Endodermal cell (in vitro differentiated cells): Measurements from ENCODE around the gene AHI1. TPM values are rescaled to one million over a fixed set of nuclear protein-coding genes. Genes with fewer than 3 reads are reported as not detected.

Experiments used
- DNase-seq: peaks from one replicate; pipeline ENCODE4 v3.0.0-alpha.2; 2017
- H3K27ac ChIP-seq: 2 replicates; pipeline ENCODE4 v1.5.1; 2013; ENCODE audit warnings: mild to moderate bottlenecking, low read depth, low read length, moderate library complexity
- H3K27me3 ChIP-seq: 2 replicates; pipeline ENCODE4 v1.6.1; 2013; ENCODE audit warnings: mild to moderate bottlenecking, low read length, moderate library complexity; ENCODE audit not compliant: insufficient read depth, control insufficient read depth, poor library complexity, severe bottlenecking
- H3K36me3 ChIP-seq: 2 replicates; pipeline ENCODE4 v1.7.0; 2013; ENCODE audit warnings: mild to moderate bottlenecking, low read length, moderate library complexity; ENCODE audit not compliant: control insufficient read depth, insufficient read depth
- H3K4me1 ChIP-seq: one replicate; pipeline ENCODE4 v1.7.0; 2013; ENCODE audit warnings: low read length; ENCODE audit not compliant: control insufficient read depth, insufficient read depth
- H3K4me3 ChIP-seq: 2 replicates; pipeline ENCODE4 v1.5.1; 2013; ENCODE audit warnings: mild to moderate bottlenecking, low read length, moderate library complexity
- H3K9ac ChIP-seq: 2 replicates; pipeline ENCODE4 v1.6.1; 2013; ENCODE audit warnings: mild to moderate bottlenecking, low read length, moderate library complexity; ENCODE audit not compliant: poor library complexity, severe bottlenecking; ENCODE audit errors: extremely low read depth
- H3K9me3 ChIP-seq: 2 replicates; pipeline ENCODE4 v1.6.1; 2013; ENCODE audit warnings: mild to moderate bottlenecking, low read length, moderate library complexity; ENCODE audit not compliant: control insufficient read depth
- H3K27ac Mint-ChIP-seq: 2 replicates; pipeline ENCODE4 v1.8.0; 2020; ENCODE audit warnings: mixed read lengths
- H3K27me3 Mint-ChIP-seq: 2 replicates; pipeline ENCODE4 v1.8.0; 2021; ENCODE audit warnings: mild to moderate bottlenecking, mixed read lengths; ENCODE audit not compliant: insufficient read depth
- H3K36me3 Mint-ChIP-seq: 2 replicates; pipeline ENCODE4 v1.8.0; 2020; ENCODE audit warnings: low read depth, mixed read lengths
- H3K4me1 Mint-ChIP-seq: 2 replicates; pipeline ENCODE4 v1.8.0; 2020; ENCODE audit warnings: mixed read lengths
- H3K4me3 Mint-ChIP-seq: 2 replicates; pipeline ENCODE4 v1.8.0; 2020; ENCODE audit warnings: mild to moderate bottlenecking, moderate library complexity, mixed read lengths
- H3K9me3 Mint-ChIP-seq: 2 replicates; pipeline ENCODE4 v1.8.0; 2020; ENCODE audit warnings: mild to moderate bottlenecking, mixed read lengths
- CTCF ChIP-seq: fragments of 200-600 bp; sonication (generic); conservative IDR thresholded peaks from 2 replicates; pipeline ENCODE4 v1.5.0; 2021; ENCODE audit warnings: antibody characterized with exemption, mild to moderate bottlenecking
- WGBS, 2 experiments: methylation state at CpG; one replicate each; pipeline versions ENCODE4 v1.1.5 to v1.1.7; 2013; ENCODE audit warnings: missing lambda C conversion rate in 2 of 2, mixed read lengths in 1 of 2; ENCODE audit not compliant: insufficient coverage in 1 of 2, insufficient read length in 1 of 2; 5-methylcytosine and 5-hydroxymethylcytosine counted together
- total RNA-seq, 2 donors: library from RNA; stranded (reverse); fragmentation: NEBNext Ultra II Directional in 1 of 2; extraction: Animal tissue kit (Norgen Biotek cat#: 25700) in 1 of 2; gene quantifications; 2 replicates in 1 of 2; 3 replicates in 1 of 2; pipeline ENCODE4 v1.2.1, GENCODE V29; 2021

AHI1 gene
- total RNA-seq, 2 donors from 2014 or later = 24.9 to 34.9 TPM

DNA sequence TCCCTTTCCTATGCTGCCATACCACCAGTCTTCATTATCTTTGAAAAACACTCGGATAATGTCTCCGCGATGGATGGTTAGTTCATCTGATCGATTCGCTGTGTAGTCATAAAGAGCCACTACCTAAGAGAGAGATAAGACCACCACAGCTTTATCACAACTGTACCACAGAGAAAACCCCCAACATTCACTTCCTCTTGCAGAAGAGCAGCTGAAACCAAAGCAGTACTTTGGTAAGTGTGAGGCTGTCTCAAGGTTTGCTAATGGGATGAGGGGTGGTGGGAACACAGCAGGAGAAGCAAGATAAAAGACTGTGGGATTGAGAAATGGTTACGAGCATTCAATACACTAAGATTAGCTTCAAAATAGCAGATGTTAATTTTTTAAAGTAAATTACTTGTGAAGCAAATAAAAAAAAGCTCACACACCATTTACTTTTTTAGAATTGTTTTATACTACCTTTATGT is 174.3 kb downstream of the AHI1 start:
- DNase-seq = peak; percentile 69
- Histone ChIP-seq H3K4me3 (peak overlapping the region; percentile 13), H3K36me3 (no peaks in the 10 kb centered on the region), H3K27me3 (no peaks in the 10 kb centered on the region), H3K4me1 (peaks cover 14% of the 10 kb centered on the region), H3K9me3 (no peaks in the 10 kb centered on the region), H3K27ac (no peak overlapping the region), H3K9ac (no peak overlapping the region)
- no peak overlapping the region for H3K4me3 Mint-ChIP-seq
- WGBS, 2 experiments = 71% methylated on average over 5 of the region's 6 CpGs; no CpG with 5 or more reads in 1 of the 2 experiments
- H3K27me3 Mint-ChIP-seq = no peaks in the 10 kb centered on the region
- peaks cover 2% of the 10 kb centered on the region for H3K36me3 Mint-ChIP-seq
- no peaks in the 10 kb centered on the region for H3K9me3 Mint-ChIP-seq
- no peak for TF ChIP-seq CTCF
- peak overlapping the region; percentile 63 for H3K27ac Mint-ChIP-seq
- H3K4me1 Mint-ChIP-seq = peaks cover 44% of the 10 kb centered on the region

DNA sequence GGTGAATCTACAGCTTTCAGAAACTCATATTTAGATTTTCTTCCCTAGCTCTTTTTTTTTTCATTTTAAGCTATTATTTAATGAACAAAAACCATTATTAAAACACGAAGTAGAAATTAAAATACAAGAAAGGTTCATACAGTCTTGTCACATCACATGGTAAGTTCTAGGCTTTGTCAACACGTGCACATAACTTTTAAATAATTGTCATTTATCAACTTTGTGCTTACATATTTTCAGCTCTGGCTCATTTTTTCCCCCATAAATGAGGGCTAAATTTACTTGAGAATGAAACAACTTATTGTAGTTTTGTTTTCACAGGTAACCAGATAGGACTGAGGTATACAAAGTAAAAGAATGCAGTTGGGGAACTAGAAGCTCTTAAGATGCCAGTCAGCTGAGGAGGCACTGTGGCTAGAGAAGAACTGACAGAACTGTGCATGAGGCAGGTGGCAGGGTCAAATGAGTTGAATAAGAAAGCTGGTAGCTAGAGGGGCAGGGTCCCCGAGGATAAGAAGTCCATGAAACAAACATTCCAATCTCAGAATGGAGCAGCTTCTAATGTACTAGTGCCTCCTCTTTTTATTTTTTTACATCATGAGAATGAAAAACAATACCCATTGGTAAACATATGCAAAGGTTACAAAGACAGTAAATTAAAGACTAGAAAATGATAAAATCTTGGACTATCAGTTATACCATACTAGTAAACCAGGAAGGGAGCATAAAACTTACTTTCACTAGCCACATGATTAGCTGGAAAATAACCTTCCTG is 174.9 kb downstream of the AHI1 start:
- Histone ChIP-seq H3K4me1 (peaks cover 14% of the 10 kb centered on the region), H3K4me3 (peak overlapping the region; percentile 13), H3K36me3 (no peaks in the 10 kb centered on the region), H3K9ac (no peak overlapping the region), H3K27me3 (no peaks in the 10 kb centered on the region), H3K9me3 (no peaks in the 10 kb centered on the region), H3K27ac (no peak overlapping the region)
- TF ChIP-seq CTCF = no peak
- H3K4me1 Mint-ChIP-seq = peaks cover 44% of the 10 kb centered on the region
- peak overlapping the region; percentile 63 for H3K27ac Mint-ChIP-seq
- DNase-seq = no peak
- peaks cover 2% of the 10 kb centered on the region for H3K36me3 Mint-ChIP-seq
- 70 to 100% methylated on average over 2 to 3 of the region's 3 CpGs for WGBS, 2 experiments
- H3K27me3 Mint-ChIP-seq = no peaks in the 10 kb centered on the region
- no peaks in the 10 kb centered on the region for H3K9me3 Mint-ChIP-seq
- H3K4me3 Mint-ChIP-seq = peak overlapping the region; percentile 12

GRCh38 chr6:135320721-135321621 is 176.6 kb downstream of the AHI1 start:
- Histone ChIP-seq H3K9me3 (no peaks in the 10 kb centered on the region), H3K27me3 (no peaks in the 10 kb centered on the region), H3K4me1 (peaks cover 14% of the 10 kb centered on the region), H3K36me3 (no peaks in the 10 kb centered on the region), H3K4me3 (peak overlapping the region; percentile 32), H3K27ac (no peak overlapping the region), H3K9ac (no peak overlapping the region)
- Mint-ChIP-seq H3K9me3 (no peaks in the 10 kb centered on the region), H3K27ac (no peak overlapping the region), H3K27me3 (no peaks in the 10 kb centered on the region), H3K4me1 (peaks cover 44% of the 10 kb centered on the region), H3K4me3 (no peak overlapping the region), H3K36me3 (no peaks in the 10 kb centered on the region)
- no peak for TF ChIP-seq CTCF
- WGBS, 2 experiments = 77 to 100% methylated on average over 1 to 7 of the region's 8 CpGs
- DNase-seq = no peak
